GM23338 (cell line): Measurements from ENCODE around the gene ADAD1.
"Not testable (repeated sequence)": the region's sequence is repeated elsewhere in the genome, so short reads cannot be mapped to it uniquely, and the experiment has no call there.

Experiments used
- CTCF ChIP-seq, 2 experiments: fragments of 200-600 bp in 1 of 2; sonication (generic) in 1 of 2; conservative IDR thresholded peaks; 2 replicates each; pipeline versions ENCODE4 v1.5.1 to v1.6.1; 2016 to 2017; ENCODE audit warnings: antibody characterized with exemption in 2 of 2, low read depth in 2 of 2, mild to moderate bottlenecking in 2 of 2, moderate library complexity in 1 of 2
- EZH2 ChIP-seq: fragments of 200-600 bp; sonication (generic); IDR thresholded peaks from one replicate; pipeline ENCODE4 v1.8.0; 2017; ENCODE audit warnings: antibody characterized with exemption, mild to moderate bottlenecking, low read depth; ENCODE audit not compliant: unreplicated experiment
- POLR2AphosphoS5 ChIP-seq: IDR thresholded peaks from 2 replicates; pipeline ENCODE4 v1.6.1; 2016; ENCODE audit warnings: antibody characterized with exemption, low read depth
- REST ChIP-seq: IDR thresholded peaks from one replicate; pipeline ENCODE4 v1.6.1; 2018; ENCODE audit warnings: antibody characterized with exemption; ENCODE audit not compliant: unreplicated experiment

GRCh38 chr4:122368786-122369185, 10.0 kb upstream of the ADAD1 start:
- TF ChIP-seq CTCF (conservative IDR thresholded peaks at IDR 0.05; ENCODE audit: low read depth in 2 of 2); POLR2AphosphoS5; EZH2; REST: not testable (repeated sequence)
